HFFc6 (cell line): ENCODE data around the gene MRPL30. TPM values are rescaled to one million over a fixed set of nuclear protein-coding genes. Genes with fewer than 3 reads are reported as not detected.

Experiments used
- DNase-seq: peaks from one replicate; pipeline ENCODE4 v3.0.0-alpha.2; 2018
- H3K27ac Mint-ChIP-seq: 2 replicates; pipeline ENCODE4 v1.8.0; 2020; ENCODE audit warnings: mild to moderate bottlenecking, mixed read lengths
- H3K27me3 Mint-ChIP-seq: 2 replicates; pipeline ENCODE4 v1.8.0; 2021; ENCODE audit warnings: mild to moderate bottlenecking, moderate library complexity, mixed read lengths; ENCODE audit not compliant: insufficient read depth
- H3K36me3 Mint-ChIP-seq: 2 replicates; pipeline ENCODE4 v1.8.0; 2021; ENCODE audit warnings: low read depth, mixed read lengths
- H3K4me1 Mint-ChIP-seq: 2 replicates; pipeline ENCODE4 v1.8.0; 2020; ENCODE audit warnings: low read depth, mixed read lengths
- H3K4me3 Mint-ChIP-seq: 2 replicates; pipeline ENCODE4 v1.8.0; 2020; ENCODE audit warnings: mild to moderate bottlenecking, moderate library complexity, mixed read lengths
- H3K9me3 Mint-ChIP-seq: 2 replicates; pipeline ENCODE4 v1.8.0; 2020; ENCODE audit warnings: mild to moderate bottlenecking, mixed read lengths
- total RNA-seq, 6 experiments: library from RNA; stranded (reverse); fragmentation: NEBNext Ultra II Directional; extraction: Animal tissue kit (Norgen Biotek cat#: 25700); gene quantifications; 2 replicates in 1 of 6; 3 replicates in 5 of 6; pipeline ENCODE4 v1.2.3, GENCODE V29; 2021
- TF ChIP-seq, protein P1 (sequence below): fragments of 200-600 bp; sonication (generic); IDR thresholded peaks from 2 replicates; pipeline ENCODE4 v1.5.0; 2021; ENCODE audit warnings: antibody characterized with exemption, mild to moderate bottlenecking

MRPL30 gene
- total RNA-seq, 6 experiments from 2014 or later = 25.6 to 31.8 (median 29.6) TPM

DNA sequence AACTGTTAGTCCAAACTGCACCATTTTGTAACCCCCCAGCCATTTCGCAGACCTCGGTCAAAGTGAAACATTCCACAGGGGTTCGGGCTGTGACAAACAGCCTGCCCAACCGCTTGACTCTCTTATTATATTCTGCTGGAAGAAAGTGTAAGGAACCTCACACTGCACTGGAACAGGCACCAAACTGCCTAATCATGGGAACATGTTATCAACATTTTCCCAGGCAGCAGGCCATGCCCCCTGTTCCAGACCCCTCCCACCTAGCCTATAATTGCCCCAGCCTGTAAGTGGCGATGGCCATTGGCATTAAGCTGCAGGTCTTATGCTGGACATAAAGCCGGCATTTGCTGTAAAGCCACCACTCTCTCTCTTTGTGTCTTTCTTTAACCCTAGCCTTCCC is 57.6 kb downstream of the MRPL30 start:
- H3K9me3 Mint-ChIP-seq = no peaks in the 10 kb centered on the region
- H3K4me1 Mint-ChIP-seq = no peaks in the 10 kb centered on the region
- no peak overlapping the region for H3K4me3 Mint-ChIP-seq
- no peaks in the 10 kb centered on the region for H3K36me3 Mint-ChIP-seq
- H3K27ac Mint-ChIP-seq = no peak overlapping the region
- TF ChIP-seq, protein P1, sequence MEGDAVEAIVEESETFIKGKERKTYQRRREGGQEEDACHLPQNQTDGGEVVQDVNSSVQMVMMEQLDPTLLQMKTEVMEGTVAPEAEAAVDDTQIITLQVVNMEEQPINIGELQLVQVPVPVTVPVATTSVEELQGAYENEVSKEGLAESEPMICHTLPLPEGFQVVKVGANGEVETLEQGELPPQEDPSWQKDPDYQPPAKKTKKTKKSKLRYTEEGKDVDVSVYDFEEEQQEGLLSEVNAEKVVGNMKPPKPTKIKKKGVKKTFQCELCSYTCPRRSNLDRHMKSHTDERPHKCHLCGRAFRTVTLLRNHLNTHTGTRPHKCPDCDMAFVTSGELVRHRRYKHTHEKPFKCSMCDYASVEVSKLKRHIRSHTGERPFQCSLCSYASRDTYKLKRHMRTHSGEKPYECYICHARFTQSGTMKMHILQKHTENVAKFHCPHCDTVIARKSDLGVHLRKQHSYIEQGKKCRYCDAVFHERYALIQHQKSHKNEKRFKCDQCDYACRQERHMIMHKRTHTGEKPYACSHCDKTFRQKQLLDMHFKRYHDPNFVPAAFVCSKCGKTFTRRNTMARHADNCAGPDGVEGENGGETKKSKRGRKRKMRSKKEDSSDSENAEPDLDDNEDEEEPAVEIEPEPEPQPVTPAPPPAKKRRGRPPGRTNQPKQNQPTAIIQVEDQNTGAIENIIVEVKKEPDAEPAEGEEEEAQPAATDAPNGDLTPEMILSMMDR = no peak
- H3K27me3 Mint-ChIP-seq = no peaks in the 10 kb centered on the region; the same call in 1 of the 2 replicates
- DNase-seq = no peak

DNA sequence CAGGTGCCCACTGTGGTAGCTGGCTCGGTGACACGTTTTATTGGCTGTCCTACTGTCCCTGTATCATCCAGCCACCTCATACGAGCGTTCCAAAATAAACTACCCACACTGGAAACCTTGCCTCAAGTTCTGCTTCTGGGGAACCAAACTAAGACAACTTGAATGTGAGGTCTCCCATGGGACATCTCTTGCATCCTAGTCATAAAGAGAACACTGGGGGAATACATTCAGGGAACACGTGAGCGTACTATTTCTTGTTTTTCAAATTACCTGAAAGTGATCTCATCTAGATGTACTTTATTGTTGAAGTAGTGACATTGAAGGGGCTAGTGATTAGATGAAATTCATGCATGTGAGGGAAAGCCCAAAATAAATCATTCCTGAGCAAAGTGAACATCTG is 59.4 kb downstream of the MRPL30 start:
- no peak for DNase-seq
- Mint-ChIP-seq H3K27ac (no peak overlapping the region), H3K36me3 (no peaks in the 10 kb centered on the region), H3K9me3 (no peaks in the 10 kb centered on the region), H3K4me3 (no peak overlapping the region), H3K27me3 (no peaks in the 10 kb centered on the region; the same call in 1 of the 2 replicates), H3K4me1 (no peaks in the 10 kb centered on the region)
- TF ChIP-seq, protein P1 = no peak

DNA sequence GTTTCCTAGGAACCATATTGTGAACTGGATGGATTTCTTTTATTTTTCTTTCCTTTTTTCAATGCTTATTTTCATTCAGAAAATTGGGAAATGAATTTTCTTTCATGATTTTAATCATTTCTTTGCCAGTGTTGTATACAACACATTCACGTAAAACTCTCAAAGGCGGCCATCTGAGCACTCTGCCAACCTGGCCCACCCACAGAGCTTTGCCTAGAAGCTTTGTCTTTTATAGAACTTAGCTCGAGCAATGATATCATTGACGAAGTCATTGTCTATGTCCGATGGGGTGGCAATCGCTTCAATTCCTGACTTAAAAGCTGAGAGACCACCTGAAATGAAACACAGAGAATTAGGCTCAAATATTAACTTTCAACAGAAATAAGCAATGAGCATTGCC is 61.2 kb downstream of the MRPL30 start:
- H3K27me3 Mint-ChIP-seq = no peaks in the 10 kb centered on the region
- no peaks in the 10 kb centered on the region for H3K9me3 Mint-ChIP-seq
- no peaks in the 10 kb centered on the region for H3K4me1 Mint-ChIP-seq

More for the DNA sequence above, 61.2 kb downstream of the MRPL30 start:
- H3K4me3 Mint-ChIP-seq = no peak overlapping the region
- DNase-seq = no peak
- no peaks in the 10 kb centered on the region for H3K36me3 Mint-ChIP-seq
- H3K27ac Mint-ChIP-seq = no peak overlapping the region
- TF ChIP-seq, protein P1 = no peak

Other genes starting within 250 kb of the MRPL30 start
- gene CRACDL, start 245.0 kb upstream of the MRPL30 start, total RNA-seq = not detected
- not detected for gene C2orf15, start 39.5 kb upstream of the MRPL30 start, total RNA-seq
- 1 to 10 TPM in 4 of 6 experiments, under 1 TPM in 2; 0.83 to 2.0 (median 1.3) TPM for gene TSGA10, start 26.2 kb upstream of the MRPL30 start, total RNA-seq
- gene LIPT1, start 26.2 kb upstream of the MRPL30 start, total RNA-seq = 1 to 10 TPM; 2.5 to 3.8 (median 3.3) TPM
- 10 to 100 TPM; 12.5 to 19.5 (median 17.3) TPM for gene MITD1, start 126 bp upstream of the MRPL30 start, total RNA-seq
- gene LYG2, start 74.5 kb downstream of the MRPL30 start, total RNA-seq = not detected
- gene LYG1, start 120.0 kb downstream of the MRPL30 start, total RNA-seq = under 1 TPM in 5 of 6 experiments, not detected in 1; 0.23 to 0.70 (median 0.27) TPM
- 10 to 100 TPM; 40.3 to 47.9 (median 43.9) TPM for gene TXNDC9, start 155.1 kb downstream of the MRPL30 start, total RNA-seq
- 10 to 100 TPM; 43.9 to 51.1 (median 47.8) TPM for gene EIF5B, start 156.2 kb downstream of the MRPL30 start, total RNA-seq